ENCODE measurements around the gene ABTB2. TPM values are rescaled to one million over a fixed set of nuclear protein-coding genes. Genes with fewer than 3 reads are reported as not detected.

Gene ABTB2
- total RNA-seq, 1 donor = 5.1 TPM

DNA sequence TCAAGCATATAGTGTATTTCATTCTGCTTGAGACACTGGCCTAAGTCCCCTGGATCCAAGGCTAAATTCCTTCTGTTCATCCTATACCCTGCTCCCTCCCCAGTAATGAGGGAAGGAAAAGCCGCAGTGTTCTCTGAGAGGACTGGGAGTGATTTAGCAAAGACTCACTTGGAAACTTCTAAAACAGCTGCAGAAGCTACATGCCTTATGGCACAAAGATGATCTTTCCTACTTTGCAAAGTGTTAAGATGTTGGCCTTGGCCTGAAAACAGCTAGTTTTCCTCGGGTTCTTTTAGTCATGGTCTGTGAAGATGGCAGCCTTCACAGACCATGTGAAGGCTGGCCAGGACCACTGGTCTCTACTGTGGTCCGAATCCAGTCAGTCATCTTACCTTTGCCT is 65.7 kb downstream of the ABTB2 start:
- TF ChIP-seq, protein P1, sequence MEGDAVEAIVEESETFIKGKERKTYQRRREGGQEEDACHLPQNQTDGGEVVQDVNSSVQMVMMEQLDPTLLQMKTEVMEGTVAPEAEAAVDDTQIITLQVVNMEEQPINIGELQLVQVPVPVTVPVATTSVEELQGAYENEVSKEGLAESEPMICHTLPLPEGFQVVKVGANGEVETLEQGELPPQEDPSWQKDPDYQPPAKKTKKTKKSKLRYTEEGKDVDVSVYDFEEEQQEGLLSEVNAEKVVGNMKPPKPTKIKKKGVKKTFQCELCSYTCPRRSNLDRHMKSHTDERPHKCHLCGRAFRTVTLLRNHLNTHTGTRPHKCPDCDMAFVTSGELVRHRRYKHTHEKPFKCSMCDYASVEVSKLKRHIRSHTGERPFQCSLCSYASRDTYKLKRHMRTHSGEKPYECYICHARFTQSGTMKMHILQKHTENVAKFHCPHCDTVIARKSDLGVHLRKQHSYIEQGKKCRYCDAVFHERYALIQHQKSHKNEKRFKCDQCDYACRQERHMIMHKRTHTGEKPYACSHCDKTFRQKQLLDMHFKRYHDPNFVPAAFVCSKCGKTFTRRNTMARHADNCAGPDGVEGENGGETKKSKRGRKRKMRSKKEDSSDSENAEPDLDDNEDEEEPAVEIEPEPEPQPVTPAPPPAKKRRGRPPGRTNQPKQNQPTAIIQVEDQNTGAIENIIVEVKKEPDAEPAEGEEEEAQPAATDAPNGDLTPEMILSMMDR (IDR thresholded peaks at IDR 0.05; ENCODE audit: extremely low read depth, low read depth, low read length) = no peak
- Histone ChIP-seq H3K4me1 (ENCODE audit: insufficient read depth, low read length) (no peaks in the 10 kb centered on the region), H3K36me3 (ENCODE audit: insufficient read depth, low read length) (no peaks in the 10 kb centered on the region), H3K27ac (ENCODE audit: low read depth, low read length) (no peak overlapping the region), H2AFZ (ENCODE audit: low read length) (no peak overlapping the region), H3K79me2 (ENCODE audit: insufficient read depth, low read length) (no peaks in the 10 kb centered on the region), H3K4me3 (ENCODE audit: insufficient read depth, low read length) (no peak overlapping the region), H3K4me2 (ENCODE audit: insufficient read depth, low read length) (no peak overlapping the region), H4K20me1 (ENCODE audit: insufficient read depth, low read length) (no peaks in the 10 kb centered on the region), H3K9me3 (ENCODE audit: low read depth, low read length) (no peaks in the 10 kb centered on the region), H3K27me3 (ENCODE audit: insufficient read depth, low read length) (no peaks in the 10 kb centered on the region)
- no peak for DNase-seq (ENCODE audit: insufficient read length, low spot score, missing footprints)

DNA sequence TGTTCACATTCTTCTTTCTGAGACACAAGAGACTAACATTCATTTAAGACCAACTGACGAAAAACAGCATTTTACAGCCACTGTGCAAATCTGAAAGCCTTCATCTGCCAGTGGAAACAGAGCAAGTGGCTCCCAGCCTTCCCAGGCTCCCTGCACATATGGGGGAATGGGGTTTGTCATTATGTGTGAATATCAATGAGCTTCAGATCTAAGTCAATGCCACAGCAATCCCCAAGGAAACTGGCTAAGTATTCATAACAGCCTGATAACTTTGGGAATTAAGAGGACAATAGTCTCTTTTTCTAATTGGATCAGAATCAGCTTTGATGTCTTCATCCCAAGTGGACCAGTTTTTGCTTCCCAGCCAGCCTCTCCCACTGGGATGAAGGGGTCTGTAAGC is 66.9 kb downstream of the ABTB2 start:
- H3K4me2 ChIP-seq (ENCODE audit: insufficient read depth, low read length) = no peak overlapping the region
- no peaks in the 10 kb centered on the region for H4K20me1 ChIP-seq (ENCODE audit: insufficient read depth, low read length)
- DNase-seq (ENCODE audit: insufficient read length, low spot score, missing footprints) = peak; percentile 13
- H3K4me1 ChIP-seq (ENCODE audit: insufficient read depth, low read length) = no peaks in the 10 kb centered on the region
- H3K9me3 ChIP-seq (ENCODE audit: low read depth, low read length) = no peaks in the 10 kb centered on the region
- H3K4me3 ChIP-seq (ENCODE audit: insufficient read depth, low read length) = no peak overlapping the region
- H3K27me3 ChIP-seq (ENCODE audit: insufficient read depth, low read length) = no peaks in the 10 kb centered on the region
- H3K36me3 ChIP-seq (ENCODE audit: insufficient read depth, low read length) = no peaks in the 10 kb centered on the region
- no peaks in the 10 kb centered on the region for H3K79me2 ChIP-seq (ENCODE audit: insufficient read depth, low read length)
- H2AFZ ChIP-seq (ENCODE audit: low read length) = no peak overlapping the region
- H3K27ac ChIP-seq (ENCODE audit: low read depth, low read length) = no peak overlapping the region
- TF ChIP-seq, protein P1 (IDR thresholded peaks at IDR 0.05; ENCODE audit: extremely low read depth, low read depth, low read length) = no peak

DNA sequence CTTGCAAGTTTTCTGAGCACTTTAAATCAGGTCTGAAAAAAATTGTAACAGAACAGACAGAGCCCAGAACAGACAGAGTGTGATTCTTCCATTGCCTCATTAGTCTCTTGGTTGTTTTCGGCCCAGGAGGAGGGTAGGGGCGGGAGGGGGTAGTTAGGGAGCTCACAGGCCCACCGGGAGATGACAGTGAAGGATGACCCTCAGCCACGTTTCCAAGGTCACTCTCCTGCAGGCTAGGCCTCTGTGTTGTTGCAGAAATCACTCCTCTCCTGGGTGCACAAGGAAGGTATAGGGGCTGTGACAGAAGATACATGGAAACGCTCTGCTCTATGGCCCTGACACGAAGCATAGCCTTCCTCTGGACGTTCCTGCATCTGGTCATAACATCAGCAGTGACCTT is 69.3 kb downstream of the ABTB2 start:
- Histone ChIP-seq H3K27me3 (ENCODE audit: insufficient read depth, low read length) (no peaks in the 10 kb centered on the region), H3K79me2 (ENCODE audit: insufficient read depth, low read length) (no peaks in the 10 kb centered on the region), H3K4me1 (ENCODE audit: insufficient read depth, low read length) (no peaks in the 10 kb centered on the region), H3K36me3 (ENCODE audit: insufficient read depth, low read length) (no peaks in the 10 kb centered on the region), H4K20me1 (ENCODE audit: insufficient read depth, low read length) (no peaks in the 10 kb centered on the region), H3K4me3 (ENCODE audit: insufficient read depth, low read length) (no peak overlapping the region), H3K4me2 (ENCODE audit: insufficient read depth, low read length) (no peak overlapping the region), H3K27ac (ENCODE audit: low read depth, low read length) (no peak overlapping the region), H3K9me3 (ENCODE audit: low read depth, low read length) (no peaks in the 10 kb centered on the region), H2AFZ (ENCODE audit: low read length) (no peak overlapping the region)
- peak; percentile 36 for DNase-seq (ENCODE audit: insufficient read length, low spot score, missing footprints)
- TF ChIP-seq, protein P1 (IDR thresholded peaks at IDR 0.05; ENCODE audit: extremely low read depth, low read depth, low read length) = no peak

DNA sequence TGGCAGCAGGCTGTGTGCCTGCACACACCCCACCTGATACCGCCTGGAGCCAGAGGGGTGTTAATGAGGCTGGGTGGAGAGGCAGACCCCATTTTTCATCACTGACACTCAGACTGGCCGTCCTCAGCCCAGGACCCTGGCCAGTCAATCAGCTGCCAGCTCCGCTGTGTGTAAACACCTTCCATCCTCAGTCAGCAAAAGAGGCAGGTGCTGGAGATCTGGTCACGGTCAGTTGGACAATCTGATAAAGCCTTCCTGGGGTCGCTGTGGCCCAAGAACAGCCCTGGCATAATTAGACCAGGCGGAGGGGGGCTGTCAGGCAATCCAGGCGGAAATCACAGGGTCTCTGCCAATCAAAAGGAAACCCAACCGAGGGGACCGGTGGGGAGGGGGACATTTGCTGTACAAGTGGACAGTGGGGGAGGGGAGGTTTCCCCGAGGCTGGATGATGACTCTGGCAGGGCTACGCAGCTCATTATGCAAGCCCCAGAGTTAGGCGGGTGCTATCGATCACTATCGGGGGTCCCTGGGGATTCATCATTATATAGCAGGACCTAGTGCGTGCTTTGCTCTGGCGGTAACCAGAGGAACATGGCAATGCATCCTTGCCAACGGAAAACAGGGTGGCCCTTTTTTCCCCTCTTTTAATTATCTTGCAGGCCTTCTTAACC is 72.9 kb downstream of the ABTB2 start:
- Histone ChIP-seq H3K27ac (ENCODE audit: low read depth, low read length) (no peak overlapping the region), H3K27me3 (ENCODE audit: insufficient read depth, low read length) (no peaks in the 10 kb centered on the region), H3K4me3 (ENCODE audit: insufficient read depth, low read length) (no peak overlapping the region), H3K36me3 (ENCODE audit: insufficient read depth, low read length) (no peaks in the 10 kb centered on the region), H3K4me1 (ENCODE audit: insufficient read depth, low read length) (no peaks in the 10 kb centered on the region), H4K20me1 (ENCODE audit: insufficient read depth, low read length) (peaks cover 2% of the 10 kb centered on the region), H3K4me2 (ENCODE audit: insufficient read depth, low read length) (no peak overlapping the region), H2AFZ (ENCODE audit: low read length) (no peak overlapping the region), H3K9me3 (ENCODE audit: low read depth, low read length) (no peaks in the 10 kb centered on the region), H3K79me2 (ENCODE audit: insufficient read depth, low read length) (no peaks in the 10 kb centered on the region)
- no peak for DNase-seq (ENCODE audit: insufficient read length, low spot score, missing footprints)
- TF ChIP-seq, protein P1 (IDR thresholded peaks at IDR 0.05; ENCODE audit: extremely low read depth, low read depth, low read length) = no peak

Data from osteoblast (primary cell).